M059J (cell line): Measurements from ENCODE around the gene MICAL3. TPM values are rescaled to one million over a fixed set of nuclear protein-coding genes. Genes with fewer than 3 reads are reported as not detected.

Experiments
- total RNA-seq: library from RNA; depleted of rRNA; stranded (reverse); fragments of >200 nt; shearing (Covaris generic); gene quantifications from 2 replicates; pipeline ENCODE4 v1.2.3, GENCODE V29; 2014; rRNA removed

The MICAL3 gene
- total RNA-seq, 1 experiment from 2014 or later: 33.6 TPM

Other genes starting within 250 kb of the MICAL3 start
- gene PEX26, start 53.4 kb upstream of the MICAL3 start, total RNA-seq: 10.4 and 14.6 TPM in 2 replicates
- 1.3 and 1.7 TPM in 2 replicates for gene TUBA8, start 86.2 kb upstream of the MICAL3 start, total RNA-seq
- gene USP18, start 125.6 kb upstream of the MICAL3 start, total RNA-seq: 159 and 164 TPM in 2 replicates